Smooth muscle cell (in vitro differentiated cells): ENCODE results near the gene L3MBTL4. TPM values are rescaled to one million over a fixed set of nuclear protein-coding genes. Genes with fewer than 3 reads are reported as not detected.

Experiments used
- DNase-seq: peaks from one replicate; lab custom pipeline; 2025; ENCODE audit not compliant: unreplicated experiment; lab: John Stamatoyannopoulos, UW
- H2AFZ ChIP-seq: fragments of 200-600 bp; sonication (generic); 2 replicates; pipeline ENCODE4 v1.6.0; 2016; ENCODE audit warnings: antibody characterized with exemption, low read depth, mild to moderate bottlenecking
- H3F3A ChIP-seq: fragments of 200-600 bp; sonication (generic); 2 replicates; pipeline ENCODE4 v1.6.0; 2017; ENCODE audit warnings: antibody characterized with exemption, low read depth
- H3K27ac ChIP-seq: fragments of 200-600 bp; sonication (generic); 2 replicates; pipeline ENCODE4 v1.5.1; 2016; ENCODE audit warnings: low read depth, mild to moderate bottlenecking
- H3K27me3 ChIP-seq: fragments of 200-600 bp; sonication (generic); 2 replicates; pipeline ENCODE4 v1.6.1; 2016; ENCODE audit warnings: low read depth, mild to moderate bottlenecking
- H3K36me3 ChIP-seq: fragments of 200-600 bp; sonication (generic); 2 replicates; pipeline ENCODE4 v1.5.1; 2016; ENCODE audit warnings: low read depth
- H3K4me1 ChIP-seq: fragments of 200-600 bp; sonication (generic); 2 replicates; pipeline ENCODE4 v1.5.1; 2016; ENCODE audit warnings: low read depth
- H3K4me2 ChIP-seq: fragments of 200-600 bp; sonication (generic); 2 replicates; pipeline ENCODE4 v1.6.0; 2016; ENCODE audit warnings: mild to moderate bottlenecking
- H3K4me3 ChIP-seq: fragments of 200-600 bp; sonication (generic); 2 replicates; pipeline ENCODE4 v1.5.1; 2016; ENCODE audit warnings: mild to moderate bottlenecking
- H3K79me2 ChIP-seq: fragments of 200-600 bp; sonication (generic); 2 replicates; pipeline ENCODE4 v1.6.0; 2016; ENCODE audit warnings: low read depth, mild to moderate bottlenecking
- H3K9ac ChIP-seq: fragments of 200-600 bp; sonication (generic); 2 replicates; pipeline ENCODE4 v1.6.0; 2016; ENCODE audit warnings: low read depth
- H3K9me3 ChIP-seq: fragments of 200-600 bp; sonication (generic); replicated peaks from 2 replicates; pipeline ENCODE4 v1.5.1; 2016; ENCODE audit warnings: low read depth
- H4K20me1 ChIP-seq: fragments of 200-600 bp; sonication (generic); 2 replicates; pipeline ENCODE4 v1.6.0; 2016; ENCODE audit warnings: low read depth
- WGBS: methylation state at CpG from one replicate; pipeline ENCODE4 v1.1.7; 2016; ENCODE audit warnings: low lambda C conversion rate; 5-methylcytosine and 5-hydroxymethylcytosine counted together
- polyA plus RNA-seq: library from polyadenylated mRNA; unstranded; fragments of >200 nt; fragmentation: Nextera tagmentation; extraction: Ambion mirVana; gene quantifications from 2 replicates; pipeline ENCODE4 v1.2.1, GENCODE V29; 2016
- total RNA-seq: library from RNA; depleted of rRNA; stranded (reverse); fragments of >200 nt; gene quantifications from 2 replicates; pipeline ENCODE4 v1.2.3, GENCODE V29; 2014
- TF ChIP-seq, protein P1 (sequence below): fragments of 200-600 bp; sonication (generic); IDR thresholded peaks from 2 replicates; pipeline ENCODE4 v1.5.1; 2017; ENCODE audit warnings: borderline replicate concordance, mild to moderate bottlenecking, antibody characterized with exemption; ENCODE audit not compliant: insufficient read depth, poor library complexity, severe bottlenecking

The L3MBTL4 gene
- total RNA-seq (0.09 and 3.4 TPM in 2 replicates), polyA plus RNA-seq (0.25 TPM in 1 of 2 replicates, not detected in the other)

DNA sequence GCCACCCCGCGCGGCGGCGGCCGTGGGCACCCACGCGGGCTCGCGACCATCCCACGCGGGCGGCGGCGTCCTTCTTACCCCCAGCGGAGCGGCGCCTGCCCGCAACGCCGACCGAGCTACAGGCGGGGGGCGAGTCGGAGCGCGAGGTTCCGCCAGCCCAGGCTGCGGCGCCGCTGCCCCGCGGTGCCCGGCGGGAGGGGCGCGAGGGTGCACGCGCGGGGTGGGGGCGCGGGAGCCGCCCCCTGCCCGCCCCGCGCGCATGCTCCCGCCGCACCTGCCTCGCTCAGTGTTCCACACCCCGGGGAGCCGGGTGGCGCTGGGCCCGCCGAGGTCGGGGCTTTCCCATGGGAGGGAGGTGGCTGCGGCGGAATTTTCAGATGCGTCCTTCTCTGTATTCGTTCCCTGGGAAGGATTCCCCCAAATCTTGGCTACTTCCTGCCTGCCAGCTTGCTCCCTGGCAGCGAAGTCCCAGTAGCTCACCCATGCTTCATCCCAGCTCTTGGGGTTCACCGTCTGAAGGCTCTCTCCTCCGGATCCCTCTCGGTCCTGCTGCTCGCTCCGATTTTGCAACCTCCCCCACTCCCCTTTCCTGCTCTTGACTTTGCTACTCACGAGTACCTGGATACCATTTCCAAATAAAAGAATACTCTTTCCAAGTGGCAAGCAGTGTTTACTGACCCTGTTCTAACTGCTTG, at the start of gene L3MBTL4:
L3MBTL4 (minus strand) TSS at position 189 of the 695 bp plus-strand sequence. CDS start 103,286 bp downstream, outside the sequence.
- Histone ChIP-seq H3K9ac (no peak within 1 kb of the TSS), H3K27me3 (peaks cover 75% of the 10 kb centered on the region), H3K4me3 (peak within 1 kb of the TSS; percentile 73), H3F3A (no peaks in the 10 kb centered on the region), H3K79me2 (no peaks in the 10 kb centered on the region), H3K4me2 (peak within 1 kb of the TSS; percentile 93), H3K4me1 (peaks cover 5% of the 10 kb centered on the region), H4K20me1 (no peaks in the 10 kb centered on the region), H2AFZ (peak within 1 kb of the TSS; percentile 84), H3K27ac (no peak within 1 kb of the TSS), H3K36me3 (no peaks in the 10 kb centered on the region), H3K9me3 (no peaks in the 10 kb centered on the region)
- TF ChIP-seq, protein P1, sequence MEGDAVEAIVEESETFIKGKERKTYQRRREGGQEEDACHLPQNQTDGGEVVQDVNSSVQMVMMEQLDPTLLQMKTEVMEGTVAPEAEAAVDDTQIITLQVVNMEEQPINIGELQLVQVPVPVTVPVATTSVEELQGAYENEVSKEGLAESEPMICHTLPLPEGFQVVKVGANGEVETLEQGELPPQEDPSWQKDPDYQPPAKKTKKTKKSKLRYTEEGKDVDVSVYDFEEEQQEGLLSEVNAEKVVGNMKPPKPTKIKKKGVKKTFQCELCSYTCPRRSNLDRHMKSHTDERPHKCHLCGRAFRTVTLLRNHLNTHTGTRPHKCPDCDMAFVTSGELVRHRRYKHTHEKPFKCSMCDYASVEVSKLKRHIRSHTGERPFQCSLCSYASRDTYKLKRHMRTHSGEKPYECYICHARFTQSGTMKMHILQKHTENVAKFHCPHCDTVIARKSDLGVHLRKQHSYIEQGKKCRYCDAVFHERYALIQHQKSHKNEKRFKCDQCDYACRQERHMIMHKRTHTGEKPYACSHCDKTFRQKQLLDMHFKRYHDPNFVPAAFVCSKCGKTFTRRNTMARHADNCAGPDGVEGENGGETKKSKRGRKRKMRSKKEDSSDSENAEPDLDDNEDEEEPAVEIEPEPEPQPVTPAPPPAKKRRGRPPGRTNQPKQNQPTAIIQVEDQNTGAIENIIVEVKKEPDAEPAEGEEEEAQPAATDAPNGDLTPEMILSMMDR = no peak
- WGBS = 1% methylated on average over 40 of the region's 67 CpGs
- DNase-seq = no peak

DNA sequence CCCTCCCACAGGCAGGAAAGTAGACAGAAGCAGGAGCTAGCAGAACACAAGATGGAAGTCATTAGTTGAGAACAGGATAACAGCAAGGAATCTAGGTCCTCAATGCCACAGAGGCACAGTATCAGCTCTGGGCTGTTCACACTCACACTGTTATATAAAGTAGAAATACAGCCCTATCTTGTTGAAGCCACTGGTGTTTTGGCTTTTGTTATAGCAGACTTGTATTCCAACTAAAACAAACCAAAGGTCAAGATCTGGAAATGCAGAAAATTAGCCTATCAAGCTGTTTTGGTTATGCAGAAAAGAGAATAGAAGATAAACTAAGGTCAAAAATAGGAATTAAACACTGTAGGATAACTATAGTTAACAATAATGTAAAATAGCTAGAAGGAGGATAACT, 37.5 kb upstream of the L3MBTL4 start:
- no peak overlapping the region for H3K4me3 ChIP-seq
- no peaks in the 10 kb centered on the region for H3K4me1 ChIP-seq
- no peaks in the 10 kb centered on the region for H3K36me3 ChIP-seq
- no peak overlapping the region for H3K9ac ChIP-seq
- H2AFZ ChIP-seq = no peak overlapping the region
- no peak for DNase-seq
- no peaks in the 10 kb centered on the region for H3K9me3 ChIP-seq
- H3F3A ChIP-seq = no peaks in the 10 kb centered on the region
- peaks cover 5% of the 10 kb centered on the region for H3K27me3 ChIP-seq
- no peaks in the 10 kb centered on the region for H4K20me1 ChIP-seq
- TF ChIP-seq, protein P1 = no peak
- no peak overlapping the region for H3K27ac ChIP-seq
- H3K4me2 ChIP-seq = no peak overlapping the region
- H3K79me2 ChIP-seq = no peaks in the 10 kb centered on the region

DNA sequence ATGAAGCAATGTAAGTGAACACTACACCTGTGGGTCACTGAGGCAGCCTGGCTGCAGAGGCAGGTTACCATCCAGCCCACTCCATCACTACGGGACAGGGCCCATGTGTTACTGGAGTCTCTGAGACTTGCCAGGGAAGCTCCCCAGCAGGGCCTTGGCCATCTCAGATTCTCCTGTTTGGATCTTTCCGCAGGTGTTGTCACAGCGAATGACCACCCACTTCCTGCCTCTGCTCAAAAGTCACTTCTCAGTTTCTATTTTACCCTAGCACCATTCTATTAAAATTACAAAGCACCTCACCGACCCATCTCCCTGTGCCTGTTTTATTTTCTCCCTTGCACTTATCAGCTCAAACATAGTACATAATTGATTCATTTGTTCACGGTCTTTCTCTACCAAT, 34.5 kb upstream of the L3MBTL4 start:
- H3F3A ChIP-seq = no peaks in the 10 kb centered on the region
- H2AFZ ChIP-seq = no peak overlapping the region
- H4K20me1 ChIP-seq = no peaks in the 10 kb centered on the region
- no peak overlapping the region for H3K9ac ChIP-seq
- no peaks in the 10 kb centered on the region for H3K27me3 ChIP-seq
- TF ChIP-seq, protein P1 = no peak
- no peaks in the 10 kb centered on the region for H3K79me2 ChIP-seq
- DNase-seq = no peak
- H3K9me3 ChIP-seq = no peaks in the 10 kb centered on the region
- H3K27ac ChIP-seq = no peak overlapping the region
- H3K4me1 ChIP-seq = peaks cover under 1% of the 10 kb centered on the region
- no peaks in the 10 kb centered on the region for H3K36me3 ChIP-seq
- 89% methylated on average over 5 of the region's 5 CpGs for WGBS
- no peak overlapping the region for H3K4me2 ChIP-seq
- no peak overlapping the region for H3K4me3 ChIP-seq
